ENCODE data around the gene LRP5. TPM values are rescaled to one million over a fixed set of nuclear protein-coding genes. Genes with fewer than 3 reads are reported as not detected.
"Not testable (repeated sequence)": the region's sequence is repeated elsewhere in the genome, so short reads cannot be mapped to it uniquely, and the experiment has no call there.

LRP5 gene
- total RNA-seq, 1 donor from 2014 or later, result 17.4 TPM

DNA sequence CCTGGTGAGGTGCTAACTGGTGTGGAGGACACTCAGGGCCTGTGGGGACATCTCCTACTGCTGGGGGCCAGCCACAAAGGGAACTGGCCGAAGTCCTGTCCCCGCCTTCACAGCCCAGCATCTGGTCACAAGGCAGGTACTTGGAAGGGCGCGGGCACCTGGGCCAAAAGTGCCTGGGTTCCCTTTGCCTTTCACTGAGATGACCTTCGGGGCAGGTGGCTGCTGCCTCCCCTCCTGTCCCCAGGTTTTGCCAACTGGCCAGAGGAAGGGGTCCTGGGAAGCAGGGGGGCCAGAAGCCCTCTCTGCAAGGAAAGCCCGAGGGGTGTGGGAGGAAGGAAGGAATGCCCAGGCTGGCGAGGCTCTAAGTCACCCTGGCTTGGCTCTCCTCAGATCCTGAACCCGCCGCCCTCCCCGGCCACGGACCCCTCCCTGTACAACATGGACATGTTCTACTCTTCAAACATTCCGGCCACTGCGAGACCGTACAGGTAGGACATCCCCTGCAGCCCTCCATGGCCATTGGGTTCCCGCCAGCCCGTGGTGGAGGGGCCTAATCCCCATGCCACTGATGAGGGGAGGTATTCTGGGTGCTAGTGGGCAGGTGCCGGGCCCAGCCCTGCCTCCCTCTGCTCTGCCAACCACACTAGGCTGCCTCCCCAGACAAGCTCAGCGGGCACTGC lies 133.8 kb downstream of the LRP5 start:
- Mint-ChIP-seq H3K27ac (ENCODE audit: unreplicated experiment) (no peak overlapping the region), H3K36me3 (ENCODE audit: unreplicated experiment) (no peaks in the 10 kb centered on the region), H3K4me3 (ENCODE audit: unreplicated experiment) (no peak overlapping the region), H3K27me3 (ENCODE audit: unreplicated experiment) (peaks cover 7% of the 10 kb centered on the region), H3K4me1 (ENCODE audit: low read depth, unreplicated experiment) (peaks cover 5% of the 10 kb centered on the region), H3K9me3 (ENCODE audit: unreplicated experiment) (peaks cover 2% of the 10 kb centered on the region)
- DNase-seq, result no peak
- TF ChIP-seq, protein P1, sequence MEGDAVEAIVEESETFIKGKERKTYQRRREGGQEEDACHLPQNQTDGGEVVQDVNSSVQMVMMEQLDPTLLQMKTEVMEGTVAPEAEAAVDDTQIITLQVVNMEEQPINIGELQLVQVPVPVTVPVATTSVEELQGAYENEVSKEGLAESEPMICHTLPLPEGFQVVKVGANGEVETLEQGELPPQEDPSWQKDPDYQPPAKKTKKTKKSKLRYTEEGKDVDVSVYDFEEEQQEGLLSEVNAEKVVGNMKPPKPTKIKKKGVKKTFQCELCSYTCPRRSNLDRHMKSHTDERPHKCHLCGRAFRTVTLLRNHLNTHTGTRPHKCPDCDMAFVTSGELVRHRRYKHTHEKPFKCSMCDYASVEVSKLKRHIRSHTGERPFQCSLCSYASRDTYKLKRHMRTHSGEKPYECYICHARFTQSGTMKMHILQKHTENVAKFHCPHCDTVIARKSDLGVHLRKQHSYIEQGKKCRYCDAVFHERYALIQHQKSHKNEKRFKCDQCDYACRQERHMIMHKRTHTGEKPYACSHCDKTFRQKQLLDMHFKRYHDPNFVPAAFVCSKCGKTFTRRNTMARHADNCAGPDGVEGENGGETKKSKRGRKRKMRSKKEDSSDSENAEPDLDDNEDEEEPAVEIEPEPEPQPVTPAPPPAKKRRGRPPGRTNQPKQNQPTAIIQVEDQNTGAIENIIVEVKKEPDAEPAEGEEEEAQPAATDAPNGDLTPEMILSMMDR (IDR thresholded peaks at IDR 0.05; ENCODE audit: partially characterized antibody, unreplicated experiment), result no peak

DNA sequence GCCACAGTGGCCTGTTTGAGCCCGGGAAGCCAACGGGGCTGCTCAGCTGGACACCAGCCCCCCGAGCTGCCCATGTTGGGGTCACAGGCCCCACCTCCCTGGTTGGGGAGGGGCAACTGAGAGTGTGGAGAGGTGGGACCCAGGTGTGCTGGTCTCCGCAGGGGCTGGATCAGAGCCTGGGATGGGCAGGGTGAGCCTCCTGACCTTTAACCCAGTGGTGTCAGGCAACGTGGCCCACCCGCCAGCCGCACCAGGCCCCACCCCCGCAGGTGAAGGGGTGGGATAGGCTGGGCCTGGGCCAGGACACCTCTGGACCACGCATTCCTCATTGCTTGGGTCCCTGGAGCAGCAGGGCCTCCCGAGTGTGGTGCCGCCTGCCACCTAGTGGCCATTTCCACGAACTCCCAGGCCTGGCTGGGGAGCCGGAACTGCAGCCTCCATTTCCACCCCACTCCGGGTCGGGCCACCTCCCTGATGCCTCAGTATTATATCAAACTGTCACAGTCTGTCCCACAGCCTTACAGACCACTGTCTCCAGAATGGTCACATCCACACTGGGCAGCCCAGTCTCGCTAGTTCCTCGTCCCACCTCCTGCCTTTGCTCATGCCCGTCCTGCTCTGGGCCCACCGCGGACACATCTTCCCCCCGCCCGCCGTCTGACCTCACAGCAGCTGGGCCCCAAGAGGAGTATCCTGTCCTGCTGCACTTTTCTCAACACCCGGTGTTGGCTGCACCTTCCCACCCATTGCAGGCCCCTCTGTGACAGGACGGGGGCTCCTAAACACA lies 134.8 kb downstream of the LRP5 start:
- Mint-ChIP-seq H3K4me1 (ENCODE audit: low read depth, unreplicated experiment) (no peaks in the 10 kb centered on the region), H3K27ac (ENCODE audit: unreplicated experiment) (no peak overlapping the region), H3K36me3 (ENCODE audit: unreplicated experiment) (no peaks in the 10 kb centered on the region), H3K27me3 (ENCODE audit: unreplicated experiment) (peaks cover 7% of the 10 kb centered on the region), H3K9me3 (ENCODE audit: unreplicated experiment) (peaks cover 2% of the 10 kb centered on the region), H3K4me3 (ENCODE audit: unreplicated experiment) (no peak overlapping the region)
- TF ChIP-seq, protein P1 (IDR thresholded peaks at IDR 0.05; ENCODE audit: partially characterized antibody, unreplicated experiment), result peak; percentile 93
- peak; percentile 88 for DNase-seq

DNA sequence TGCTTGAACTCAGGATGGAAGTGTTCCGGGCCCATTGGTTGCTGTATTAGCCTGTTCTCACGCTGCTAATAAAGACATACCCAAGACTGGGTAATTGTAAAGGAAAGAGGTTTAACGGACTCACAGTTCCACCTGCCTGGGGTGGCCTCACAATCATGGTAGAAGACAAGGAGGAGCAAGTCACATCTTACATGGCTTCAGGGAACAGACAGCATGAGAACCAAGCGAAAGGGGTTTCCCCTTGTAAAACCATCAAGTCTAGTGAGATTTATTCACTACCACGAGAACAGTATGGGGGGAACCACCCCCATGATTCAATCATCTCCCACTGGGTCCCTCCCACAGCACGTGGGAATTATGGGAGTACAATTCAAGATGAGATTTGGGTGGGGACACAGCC lies 135.5 kb downstream of the LRP5 start:
- peak overlapping the region; percentile 55 for H3K27ac Mint-ChIP-seq (ENCODE audit: unreplicated experiment)
- H3K9me3 Mint-ChIP-seq (ENCODE audit: unreplicated experiment); H3K4me1 Mint-ChIP-seq (ENCODE audit: low read depth, unreplicated experiment); DNase-seq; H3K4me3 Mint-ChIP-seq (ENCODE audit: unreplicated experiment); H3K36me3 Mint-ChIP-seq (ENCODE audit: unreplicated experiment); H3K27me3 Mint-ChIP-seq (ENCODE audit: unreplicated experiment): not testable (repeated sequence)

DNA sequence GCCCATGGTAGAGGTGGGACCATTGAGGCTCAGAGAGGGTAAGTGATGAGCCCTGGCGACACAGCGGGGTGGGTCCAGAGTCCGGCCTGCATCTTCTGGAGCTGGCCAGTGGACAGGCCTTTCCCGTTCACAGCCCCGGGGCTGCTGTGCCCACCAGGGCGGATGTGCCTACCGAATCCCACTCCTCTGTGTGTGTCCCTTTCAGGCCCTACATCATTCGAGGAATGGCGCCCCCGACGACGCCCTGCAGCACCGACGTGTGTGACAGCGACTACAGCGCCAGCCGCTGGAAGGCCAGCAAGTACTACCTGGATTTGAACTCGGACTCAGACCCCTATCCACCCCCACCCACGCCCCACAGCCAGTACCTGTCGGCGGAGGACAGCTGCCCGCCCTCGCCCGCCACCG lies 136.2 kb downstream of the LRP5 start:
- Mint-ChIP-seq H3K9me3 (ENCODE audit: unreplicated experiment) (peaks cover 2% of the 10 kb centered on the region), H3K36me3 (ENCODE audit: unreplicated experiment) (no peaks in the 10 kb centered on the region), H3K4me3 (ENCODE audit: unreplicated experiment) (no peak overlapping the region), H3K27ac (ENCODE audit: unreplicated experiment) (no peak overlapping the region), H3K4me1 (ENCODE audit: low read depth, unreplicated experiment) (no peaks in the 10 kb centered on the region), H3K27me3 (ENCODE audit: unreplicated experiment) (peaks cover 7% of the 10 kb centered on the region)
- TF ChIP-seq, protein P1 (IDR thresholded peaks at IDR 0.05; ENCODE audit: partially characterized antibody, unreplicated experiment), result no peak
- no peak for DNase-seq

DNA sequence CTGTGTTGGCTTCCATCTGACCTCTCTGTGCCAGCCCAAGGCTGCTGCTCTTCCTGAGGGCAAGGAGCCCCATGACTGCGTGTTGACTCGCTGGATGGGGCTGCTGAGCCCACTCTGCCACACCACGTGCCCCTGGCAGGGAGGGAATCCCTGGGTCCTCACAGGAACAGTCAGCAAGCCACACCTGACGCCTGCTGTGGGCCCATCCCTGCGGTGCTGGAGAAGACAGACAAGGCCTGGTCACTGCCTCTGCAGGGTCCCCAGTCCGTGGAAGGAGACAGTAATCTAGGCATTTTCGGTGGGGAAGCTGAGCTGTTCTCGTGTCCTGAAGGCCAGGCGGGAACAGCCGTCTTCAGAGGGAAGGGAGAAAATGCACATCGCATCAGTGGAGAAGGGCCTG lies 137.6 kb downstream of the LRP5 start:
- Mint-ChIP-seq H3K27me3 (ENCODE audit: unreplicated experiment) (peaks cover 7% of the 10 kb centered on the region), H3K27ac (ENCODE audit: unreplicated experiment) (no peak overlapping the region), H3K36me3 (ENCODE audit: unreplicated experiment) (no peaks in the 10 kb centered on the region), H3K4me3 (ENCODE audit: unreplicated experiment) (no peak overlapping the region), H3K4me1 (ENCODE audit: low read depth, unreplicated experiment) (no peaks in the 10 kb centered on the region), H3K9me3 (ENCODE audit: unreplicated experiment) (no peaks in the 10 kb centered on the region)
- DNase-seq, result no peak
- TF ChIP-seq, protein P1 (IDR thresholded peaks at IDR 0.05; ENCODE audit: partially characterized antibody, unreplicated experiment), result no peak
